GM21390 (cell line): ENCODE results near the gene SEBOX.

Experiments
- ATAC-seq: cut with Tn5 transposase; IDR thresholded peaks from one replicate; pipeline ENCODE4 v1.9.1; 2021; ENCODE audit not compliant: unreplicated experiment

SEBOX gene

DNA sequence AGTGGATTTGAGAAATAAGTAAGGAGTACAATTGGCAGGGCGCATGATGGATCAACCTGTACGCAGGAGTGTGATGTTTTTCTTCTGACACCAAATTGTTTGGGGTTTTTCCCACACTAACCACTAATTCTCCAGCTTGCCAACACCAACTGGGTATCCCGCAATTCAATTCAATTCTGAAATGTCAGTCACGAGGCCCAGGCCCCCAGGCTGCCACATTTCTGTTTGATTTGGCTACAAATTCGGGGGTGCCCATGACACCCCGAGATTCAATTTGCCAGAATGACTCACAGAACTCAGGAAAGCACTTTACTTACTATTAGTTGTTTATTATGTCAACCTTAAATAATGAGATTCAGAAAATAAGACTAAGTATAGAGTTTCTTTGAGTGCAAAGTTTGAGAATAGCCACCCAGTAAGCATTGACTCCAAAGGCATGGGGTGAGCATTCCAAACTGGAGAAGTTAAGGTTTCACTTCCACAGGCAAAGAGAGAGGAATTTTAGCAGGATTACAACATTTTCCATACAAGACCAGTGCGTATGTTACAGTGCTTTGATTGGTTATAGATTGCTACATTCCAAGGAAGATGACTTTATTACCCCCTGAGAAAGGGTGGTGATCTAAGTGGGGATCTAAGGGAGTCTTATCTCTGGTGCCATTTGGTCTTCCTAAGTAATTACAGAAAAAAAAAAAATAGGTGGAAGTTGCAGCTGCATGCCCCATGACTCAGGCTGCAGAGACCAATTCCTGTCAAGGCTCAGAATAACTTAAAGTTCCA, 29.5 kb upstream of the SEBOX start:
- ATAC-seq = no peak

DNA sequence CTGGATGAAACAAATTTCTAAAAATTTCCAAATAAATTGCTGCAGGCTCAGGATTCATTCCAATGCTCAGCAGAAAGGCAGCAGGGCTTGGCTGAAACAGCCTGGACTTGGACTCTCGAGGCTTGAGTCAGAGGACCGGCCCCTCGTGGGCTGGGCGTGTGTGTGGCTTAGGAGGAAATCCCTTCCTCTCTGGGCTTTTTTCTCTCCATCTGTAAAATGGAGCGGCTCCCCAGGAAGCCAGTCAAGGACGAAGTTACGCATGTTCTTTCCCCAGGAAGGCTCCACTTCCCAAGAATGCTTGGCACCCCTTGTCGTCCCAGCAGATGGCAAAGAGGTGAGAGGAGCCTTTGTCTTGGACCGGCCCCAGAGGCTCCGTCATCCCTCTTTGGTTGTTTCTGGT, 27.5 kb upstream of the SEBOX start:
- no peak for ATAC-seq

GRCh38 chr17:28391401-28391800, 26.4 kb upstream of the SEBOX start:
- ATAC-seq = no peak

GRCh38 chr17:28390984-28391383, 26.0 kb upstream of the SEBOX start:
- no peak for ATAC-seq

- no peak for ATAC-seq
Observed at GRCh38 chr17:28390563-28390962, 25.6 kb upstream of the SEBOX start.

DNA sequence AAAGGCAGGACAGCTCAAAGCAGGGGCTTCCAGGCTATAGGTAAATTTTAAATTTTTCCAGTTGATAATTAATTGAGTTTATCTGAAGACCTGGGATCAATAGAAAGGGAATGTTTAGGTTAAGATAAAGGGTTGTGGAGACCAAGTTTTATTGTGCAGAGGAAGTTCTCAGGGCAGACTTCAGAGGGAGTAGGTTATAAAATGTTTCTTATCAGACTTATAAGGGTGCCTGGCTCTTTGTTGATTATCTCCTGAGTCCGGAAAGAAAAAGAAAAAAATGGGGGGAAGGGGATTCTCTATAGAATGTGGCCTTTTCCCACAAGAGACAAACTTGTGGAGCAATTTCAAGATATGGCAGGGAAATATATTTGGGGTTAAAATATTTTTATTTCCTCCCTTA, 25.1 kb upstream of the SEBOX start:
- no peak for ATAC-seq

DNA sequence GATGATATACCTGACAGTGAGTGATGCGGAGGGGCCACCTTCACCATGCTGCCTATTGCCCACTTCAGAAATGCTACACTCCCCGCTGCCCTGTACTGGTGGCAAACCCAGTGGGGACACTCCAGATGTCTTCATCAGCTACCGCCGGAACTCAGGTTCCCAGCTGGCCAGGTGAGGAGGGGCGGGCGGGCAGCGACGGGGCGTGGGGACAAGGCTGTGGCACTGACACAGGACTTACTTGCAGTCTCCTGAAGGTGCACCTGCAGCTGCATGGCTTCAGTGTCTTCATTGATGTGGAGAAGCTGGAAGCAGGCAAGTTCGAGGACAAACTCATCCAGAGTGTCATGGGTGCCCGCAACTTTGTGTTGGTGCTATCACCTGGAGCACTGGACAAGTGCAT, 23.1 kb upstream of the SEBOX start:
- ATAC-seq = no peak

DNA sequence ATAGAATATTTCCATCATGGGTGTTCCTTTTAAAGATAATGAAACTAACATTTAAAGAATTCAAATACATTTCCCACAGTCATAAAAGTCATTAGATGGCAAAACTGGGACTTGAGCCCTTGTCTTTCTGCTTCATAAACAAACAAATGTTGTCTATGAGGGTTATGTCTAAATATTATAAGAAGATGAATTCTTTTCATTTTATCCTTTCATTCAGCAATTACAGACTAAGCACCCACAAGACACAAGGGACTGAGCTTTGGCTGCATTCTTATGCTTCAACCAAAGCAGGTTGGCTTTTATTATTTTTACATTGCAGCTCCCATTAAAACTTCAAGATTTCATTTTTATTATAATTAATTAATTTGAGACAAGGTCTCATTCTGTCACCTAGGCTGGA, 21.4 kb upstream of the SEBOX start:
- ATAC-seq = no peak

GRCh38 chr17:28385406-28385805, 20.4 kb upstream of the SEBOX start:
- no peak for ATAC-seq

DNA sequence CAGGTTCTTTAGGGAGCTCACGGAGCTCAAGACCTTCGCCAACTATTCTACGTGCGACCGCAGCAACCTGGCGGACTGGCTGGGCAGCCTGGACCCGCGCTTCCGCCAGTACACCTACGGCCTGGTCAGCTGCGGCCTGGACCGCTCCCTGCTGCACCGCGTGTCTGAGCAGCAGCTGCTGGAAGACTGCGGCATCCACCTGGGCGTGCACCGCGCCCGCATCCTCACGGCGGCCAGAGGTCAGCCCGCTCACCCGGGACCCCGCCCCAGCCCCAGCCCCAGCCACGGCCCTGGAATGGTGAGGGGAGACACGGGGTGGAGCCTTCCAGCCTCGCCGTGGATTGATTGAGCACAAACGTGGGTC, 20.0 kb upstream of the SEBOX start:
- no peak for ATAC-seq

GRCh38 chr17:28384281-28385036, 19.5 kb upstream of the SEBOX start:
- peak; percentile 60 for ATAC-seq

GRCh38 chr17:28381141-28381825, 16.3 kb upstream of the SEBOX start:
- no peak for ATAC-seq

DNA sequence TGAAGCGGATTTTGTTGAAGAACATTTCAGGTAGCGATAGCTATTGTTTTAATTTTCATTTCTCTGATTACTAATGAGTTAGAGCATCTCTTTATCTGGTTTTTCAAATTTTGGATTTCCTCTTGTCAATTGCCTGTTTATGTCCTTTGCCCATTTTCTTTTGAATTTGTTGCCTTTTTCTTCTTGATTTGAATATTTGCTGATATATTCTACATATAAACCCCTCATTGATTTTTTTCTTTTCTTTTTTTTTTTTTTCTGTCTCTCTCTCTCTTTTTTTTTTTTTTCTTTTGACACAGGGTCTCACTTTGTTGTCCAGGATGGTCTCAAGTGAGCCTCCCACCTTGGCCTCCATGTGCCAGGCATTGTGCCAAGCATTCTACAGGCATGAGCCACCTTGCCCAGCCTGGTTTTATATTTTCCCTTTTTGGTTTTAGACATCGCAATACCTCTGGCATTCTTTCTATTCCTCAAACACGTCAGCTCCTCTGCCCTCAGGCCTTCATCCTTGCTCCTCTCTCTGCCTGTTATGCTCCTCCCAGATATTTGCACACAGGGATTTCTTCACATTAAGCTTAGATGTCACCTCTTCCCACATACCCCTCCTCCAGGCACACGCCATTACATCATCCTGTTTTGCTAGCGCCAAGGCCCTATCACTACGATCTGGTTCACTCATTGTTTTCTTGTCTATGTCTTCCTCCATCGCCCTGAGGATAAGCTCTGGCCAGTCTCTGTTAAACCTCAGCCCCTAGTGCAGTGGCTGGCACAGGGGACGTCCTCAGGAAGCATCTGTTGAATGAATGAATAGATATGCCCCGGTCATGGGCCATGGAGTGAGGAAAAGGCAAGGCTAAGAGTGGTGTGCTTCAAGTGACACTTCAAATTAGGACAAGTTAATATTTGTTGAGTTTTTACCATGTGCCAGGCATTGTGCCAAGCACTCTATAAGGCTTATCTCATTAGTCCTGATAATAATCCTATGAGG, 15.1 kb upstream of the SEBOX start:
- ATAC-seq = no peak

DNA sequence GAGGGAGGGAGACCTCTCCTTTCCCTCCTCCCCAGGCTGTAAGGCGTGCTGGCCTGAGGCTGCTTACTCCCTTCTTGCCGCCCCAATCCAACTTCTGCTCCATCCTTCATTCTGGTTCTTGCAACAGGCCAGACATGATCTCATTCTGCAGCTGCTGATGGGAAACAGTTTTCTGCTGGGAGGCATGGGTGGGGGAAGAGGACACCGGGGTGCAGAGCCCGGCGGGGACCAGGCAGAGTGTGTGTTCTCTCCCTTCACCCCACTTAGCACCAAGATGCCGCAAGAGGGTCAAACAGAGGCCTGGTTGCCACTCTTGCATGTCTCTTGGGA, 7.9 kb upstream of the SEBOX start:
- no peak for ATAC-seq

DNA sequence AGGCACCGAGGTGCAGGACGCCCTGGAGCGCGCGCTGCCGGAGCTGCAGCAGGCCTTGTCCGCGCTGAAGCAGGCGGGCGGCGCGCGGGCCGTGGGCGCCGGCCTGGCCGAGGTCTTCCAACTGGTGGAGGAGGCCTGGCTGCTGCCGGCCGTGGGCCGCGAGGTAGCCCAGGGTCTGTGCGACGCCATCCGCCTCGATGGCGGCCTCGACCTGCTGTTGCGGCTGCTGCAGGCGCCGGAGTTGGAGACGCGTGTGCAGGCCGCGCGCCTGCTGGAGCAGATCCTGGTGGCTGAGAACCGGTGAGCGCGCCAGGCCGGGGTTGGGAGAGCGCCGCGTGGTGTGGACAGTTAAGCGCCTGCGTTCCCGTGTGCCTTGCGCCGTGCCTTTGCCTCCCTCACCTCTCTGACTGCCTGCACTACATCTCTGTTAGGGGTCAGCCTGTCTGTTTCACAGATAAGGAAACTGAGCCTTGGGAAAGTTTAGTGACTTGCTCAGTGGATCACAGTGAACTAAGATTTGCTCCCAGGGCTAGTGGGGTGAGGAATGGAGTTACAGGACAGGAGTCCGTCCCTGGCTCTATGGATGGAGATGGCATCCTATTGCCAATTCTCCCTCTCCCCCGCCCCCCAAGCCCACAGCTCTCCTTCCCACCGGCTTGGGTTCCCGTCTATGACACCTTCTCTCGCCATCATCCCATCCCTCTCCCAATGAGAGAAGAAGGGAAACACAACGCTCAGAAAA, 7.4 kb upstream of the SEBOX start:
- ATAC-seq = peak; percentile 12

DNA sequence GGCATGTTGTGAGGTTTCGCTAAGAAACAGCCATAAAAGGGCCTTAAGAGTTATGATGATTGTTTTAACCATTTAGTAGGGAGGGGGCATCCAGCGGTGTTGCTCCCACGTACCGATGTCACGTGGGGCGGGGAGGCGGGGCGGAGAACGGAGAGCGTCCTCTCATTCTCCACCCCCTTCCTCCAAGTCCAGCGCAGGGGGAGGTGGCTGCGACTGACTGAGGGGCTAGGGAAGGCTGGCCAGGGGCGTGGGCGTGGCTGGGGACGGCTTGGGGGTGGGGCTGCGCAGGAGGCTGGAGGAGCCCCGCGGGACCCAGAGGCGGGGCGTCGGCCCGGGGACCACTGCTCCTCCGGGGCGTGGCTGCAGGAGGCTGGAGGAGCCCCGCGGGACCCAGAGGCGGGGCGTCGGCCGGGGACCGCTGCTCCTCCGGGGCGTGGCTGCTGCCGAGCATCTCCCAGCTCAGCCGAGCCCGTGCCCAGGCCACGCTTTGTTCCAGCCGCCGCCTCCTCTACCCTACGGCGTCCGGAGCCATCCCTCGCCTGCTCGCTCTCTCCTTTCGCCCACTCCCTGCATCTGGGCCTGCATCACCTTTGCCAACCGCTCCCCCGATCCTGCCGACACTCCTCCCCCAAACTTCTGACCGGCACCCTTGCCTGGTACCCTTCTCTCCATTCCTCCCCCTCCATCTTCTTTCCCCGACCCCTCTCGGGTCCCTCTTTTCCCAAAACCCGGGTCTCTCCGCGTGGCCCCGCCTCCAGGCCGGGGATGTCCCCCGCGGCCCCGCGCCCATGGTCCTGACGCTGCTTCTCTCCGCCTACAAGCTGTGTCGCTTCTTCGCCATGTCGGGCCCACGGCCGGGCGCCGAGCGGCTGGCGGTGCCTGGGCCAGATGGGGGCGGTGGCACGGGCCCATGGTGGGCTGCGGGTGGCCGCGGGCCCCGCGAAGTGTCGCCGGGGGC, 6.5 kb upstream of the SEBOX start, which contains the start of gene SARM1:
SARM1 (plus strand) TSS at position 450 of the 958 bp plus-strand sequence; CDS start at position 789, 339 bp downstream.
- ATAC-seq = peak; percentile 83

DNA sequence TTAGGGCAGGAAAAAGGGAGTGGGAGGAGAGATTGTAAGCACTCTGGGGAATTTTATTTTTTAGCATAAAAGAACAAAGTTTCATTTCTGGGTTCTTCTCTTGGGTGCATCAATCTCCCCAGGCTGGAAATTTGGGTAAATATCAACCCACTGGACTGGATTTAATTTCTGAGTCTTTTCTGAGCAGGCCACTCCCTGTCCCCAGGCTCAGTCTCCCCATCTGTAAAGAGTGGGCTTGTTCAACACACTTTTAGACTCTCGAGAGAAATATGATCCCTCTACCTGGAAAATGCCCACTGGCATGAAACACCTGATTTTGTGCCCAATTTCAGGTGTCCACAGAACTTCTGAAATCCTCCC, 5.7 kb upstream of the SEBOX start:
- ATAC-seq = no peak

GRCh38 chr17:28370035-28370743, 5.2 kb upstream of the SEBOX start, which contains the start of gene VTN:
Gene VTN (minus strand): TSS chr17:28370307. CDS start chr17:28370203, 104 bp downstream.
- ATAC-seq = no peak
